Measurements from ENCODE around the gene RAB25.

DNA sequence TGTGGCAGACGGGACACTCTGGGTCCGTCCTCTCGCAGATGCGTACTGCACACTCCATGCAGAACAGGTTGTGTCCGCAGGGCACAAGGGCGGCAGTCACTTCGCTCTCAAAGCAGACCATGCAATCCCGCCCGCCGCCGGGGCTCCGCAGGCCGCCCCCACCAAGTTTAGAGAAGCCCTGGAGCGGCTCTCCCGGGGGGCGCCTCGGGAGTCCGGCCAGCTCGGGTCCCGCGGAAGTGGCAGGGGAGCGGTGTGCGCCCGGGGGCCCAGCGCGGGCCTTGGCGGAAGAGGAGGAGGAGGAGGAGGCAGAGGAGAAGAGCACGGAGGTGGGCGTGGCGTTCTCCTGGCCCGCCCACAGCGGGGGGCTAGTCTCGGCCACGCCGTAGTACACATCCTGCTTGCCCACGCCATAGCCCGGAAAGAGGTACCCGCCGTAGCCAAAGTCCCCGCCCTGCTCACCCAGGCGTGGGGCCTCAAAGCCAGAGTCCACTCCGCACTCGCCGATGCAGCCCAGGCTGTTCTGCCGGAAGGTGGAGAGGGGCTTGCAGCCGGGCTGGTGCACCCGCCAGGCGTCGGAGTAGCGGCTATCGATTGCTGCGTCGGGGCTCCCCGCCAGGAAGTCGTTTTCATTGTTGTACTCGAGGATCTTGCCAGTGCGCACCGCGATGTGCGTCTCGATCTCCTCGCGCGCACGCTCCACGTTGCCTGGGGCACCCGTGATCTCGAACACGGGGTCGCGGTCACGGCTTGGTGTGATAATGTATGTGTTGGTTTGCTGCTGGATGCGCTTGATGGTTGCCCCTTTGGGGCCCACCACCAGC lies 15.9 kb downstream of the RAB25 start:
- TF ChIP-seq EZH2 (IDR thresholded peaks at IDR 0.05; ENCODE audit: borderline replicate concordance) = no peak
- no peak for TF ChIP-seq CTCF (IDR thresholded peaks at IDR 0.05; ENCODE audit: poor library complexity)
